Measurements from ENCODE around the gene CCDC174.

- TF ChIP-seq CHD2 (IDR thresholded peaks at IDR 0.05; ENCODE audit: borderline replicate concordance, low read depth, low read length): no peak
- no peak for TF ChIP-seq MXI1 (IDR thresholded peaks at IDR 0.05; ENCODE audit: low read depth, low read length)
- TF ChIP-seq CTCF (IDR thresholded peaks at IDR 0.05 in 2 of 3, conservative IDR thresholded peaks at IDR 0.05 in 1 of 3; ENCODE audit: control insufficient read depth in 2 of 3, extremely low read depth in 1 of 3, insufficient read depth in 1 of 3, low read depth in 3 of 3, low read length in 3 of 3): no peak
- no peak for TF ChIP-seq BACH1 (IDR thresholded peaks at IDR 0.05; ENCODE audit: borderline replicate concordance)
- no peak for TF ChIP-seq RCOR1 (conservative IDR thresholded peaks at IDR 0.05; ENCODE audit: low read depth, low read length)
- TF ChIP-seq MAX (IDR thresholded peaks at IDR 0.05; ENCODE audit: low read depth, low read length): no peak
- no peak for TF ChIP-seq USF1 (IDR thresholded peaks at IDR 0.05; ENCODE audit: borderline replicate concordance, extremely low read length, insufficient read depth, low read depth, low read length)
Observed at GRCh38 chr3:14633417-14633816, 18.1 kb upstream of the CCDC174 start.
